Measurements from ENCODE around the gene SIN3B. TPM values are rescaled to one million over a fixed set of nuclear protein-coding genes. Genes with fewer than 3 reads are reported as not detected.
A peak's percentile ranks its signal among the peaks of the same experiment; 100 is the strongest.

SIN3B gene
- total and polyA plus RNA-seq, 9 of the 15 experiments (the other 6 are each of a cell fraction or from before 2014, with no cell fraction given): 0.51 to 34.2 (median 14.3) TPM

- 0 out of 2 replicates have a peak, but pooled peaks have one; percentile 57 for TF ChIP-seq SAFB (IDR thresholded peaks at IDR 0.05; ENCODE audit: borderline replicate concordance, low read depth, low read length)
- TF ChIP-seq ZBTB17 (CRISPR knock-in tag; IDR thresholded peaks at IDR 0.05): peak; percentile 86
- no peak for TF ChIP-seq PTRF (tag; IDR thresholded peaks at IDR 0.05)
- no peak for TF ChIP-seq NFIC (IDR thresholded peaks at IDR 0.05)
- TF ChIP-seq NKRF (IDR thresholded peaks at IDR 0.05; ENCODE audit: borderline replicate concordance): no peak
- TF ChIP-seq OTX1 (CRISPR knock-in tag; IDR thresholded peaks at IDR 0.05): peak; percentile 75; the same call in 1 of the 2 replicates
- TF ChIP-seq CXXC5 (CRISPR knock-in tag; IDR thresholded peaks at IDR 0.05): peak; percentile 83; the same call in 1 of the 2 replicates
- TF ChIP-seq BRD4 (IDR thresholded peaks at IDR 0.05): peak; percentile 85; the same call in 1 of the 2 replicates
- no peak; the same call in 1 of the 2 replicates for TF ChIP-seq MITF (IDR thresholded peaks at IDR 0.05)
- peak; percentile 90; the same call in 1 of the 2 replicates for TF ChIP-seq HMGXB4 (CRISPR knock-in tag; IDR thresholded peaks at IDR 0.05)
- peak; percentile 41; the same call in 1 of the 2 replicates for TF ChIP-seq ZBTB12 (CRISPR knock-in tag; IDR thresholded peaks at IDR 0.05)
- peak; percentile 91 for TF ChIP-seq RBFOX2 (IDR thresholded peaks at IDR 0.05; ENCODE audit: low read depth, low read length)
- no peak; the same call in 1 of the 2 replicates for TF ChIP-seq ZNF75A (CRISPR knock-in tag; IDR thresholded peaks at IDR 0.05)
- no peak for TF ChIP-seq U2AF2 (optimal IDR thresholded peaks at IDR 0.05; ENCODE audit: low read depth, low read length)
- no peak for TF ChIP-seq PRMT5 (CRISPR knock-in tag; IDR thresholded peaks at IDR 0.05)
- no peak for TF ChIP-seq ZNF280B (CRISPR knock-in tag; IDR thresholded peaks at IDR 0.05)
- TF ChIP-seq JUND (IDR thresholded peaks at IDR 0.05; ENCODE audit: borderline replicate concordance, low read depth, low read length): no peak
- peak; percentile 48; the same call in 1 of the 3 replicates for TF ChIP-seq JUND (tag; IDR thresholded peaks at IDR 0.05; ENCODE audit: borderline replicate concordance, low read depth, low read length)
- no peak for TF ChIP-seq DLX4 (CRISPR knock-in tag; IDR thresholded peaks at IDR 0.05)
- TF ChIP-seq TCF7L2 (IDR thresholded peaks at IDR 0.05; ENCODE audit: low read depth, low read length): no peak
- no peak for TF ChIP-seq SMARCC2 (IDR thresholded peaks at IDR 0.05; ENCODE audit: low read depth)
Measured at GRCh38 chr19:16889883-16890460, 60.8 kb downstream of the SIN3B start (continued).
